Measurements from ENCODE around the gene NTRK3. TPM values are rescaled to one million over a fixed set of nuclear protein-coding genes. Genes with fewer than 3 reads are reported as not detected.

Gene NTRK3
- total RNA-seq, 1 donor from 2014 or later = not detected

- Mint-ChIP-seq H3K27me3 (peaks cover 36% of the 10 kb centered on the region), H3K4me3 (ENCODE audit: low read depth) (no peak overlapping the region), H3K36me3 (ENCODE audit: insufficient read depth) (no peaks in the 10 kb centered on the region), H3K9me3 (ENCODE audit: low read depth) (no peaks in the 10 kb centered on the region), H3K27ac (no peak overlapping the region), H3K4me1 (ENCODE audit: low read depth) (no peaks in the 10 kb centered on the region)
- no peak for DNase-seq (ENCODE audit: low spot score, unreplicated experiment)
- no peak for TF ChIP-seq CTCF (IDR thresholded peaks at IDR 0.05; ENCODE audit: unreplicated experiment)
These were observed 147.5 kb downstream of the NTRK3 start for GRCh38 chr15:88108991-88109390.

GRCh38 chr15:88108477-88108876 is 148.1 kb downstream of the NTRK3 start:
- Mint-ChIP-seq H3K27ac (no peak overlapping the region), H3K4me1 (ENCODE audit: low read depth) (no peaks in the 10 kb centered on the region), H3K36me3 (ENCODE audit: insufficient read depth) (no peaks in the 10 kb centered on the region), H3K9me3 (ENCODE audit: low read depth) (no peaks in the 10 kb centered on the region), H3K27me3 (peaks cover 37% of the 10 kb centered on the region), H3K4me3 (ENCODE audit: low read depth) (no peak overlapping the region)
- no peak for TF ChIP-seq CTCF (IDR thresholded peaks at IDR 0.05; ENCODE audit: unreplicated experiment)
- no peak for DNase-seq (ENCODE audit: low spot score, unreplicated experiment)

- H3K27me3 Mint-ChIP-seq = peaks cover 35% of the 10 kb centered on the region
- TF ChIP-seq CTCF (IDR thresholded peaks at IDR 0.05; ENCODE audit: unreplicated experiment) = no peak
- peak overlapping the region; percentile 29 for H3K27ac Mint-ChIP-seq
- no peaks in the 10 kb centered on the region for H3K9me3 Mint-ChIP-seq (ENCODE audit: low read depth)
- no peak overlapping the region for H3K4me3 Mint-ChIP-seq (ENCODE audit: low read depth)
- H3K4me1 Mint-ChIP-seq (ENCODE audit: low read depth) = no peaks in the 10 kb centered on the region
- no peaks in the 10 kb centered on the region for H3K36me3 Mint-ChIP-seq (ENCODE audit: insufficient read depth)
- no peak for DNase-seq (ENCODE audit: low spot score, unreplicated experiment)
These were observed 150.5 kb downstream of the NTRK3 start for GRCh38 chr15:88106074-88106473.

DNA sequence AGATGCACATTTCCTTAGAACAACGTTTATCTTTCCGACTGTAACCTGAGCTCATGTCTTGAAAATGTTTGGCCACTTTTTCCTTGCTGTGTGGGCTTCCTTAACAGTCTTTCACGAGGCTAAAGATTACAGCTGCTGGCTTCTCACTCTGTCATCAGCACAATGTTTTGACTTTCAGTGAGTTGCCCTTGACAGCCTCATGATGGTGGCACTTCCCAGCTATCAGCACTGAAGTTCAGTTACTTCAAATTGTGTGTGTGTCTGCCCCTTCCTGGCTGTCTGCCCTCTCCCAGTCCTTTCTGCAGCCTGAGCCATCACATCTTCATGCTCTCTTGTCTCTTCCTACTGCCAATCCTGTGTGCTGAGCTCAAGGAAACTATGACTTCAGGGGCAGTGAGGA is 152.2 kb downstream of the NTRK3 start:
- H3K27me3 Mint-ChIP-seq = peaks cover 28% of the 10 kb centered on the region
- DNase-seq (ENCODE audit: low spot score, unreplicated experiment) = no peak

GRCh38 chr15:88100181-88100580 is 156.4 kb downstream of the NTRK3 start:
- Mint-ChIP-seq H3K4me1 (ENCODE audit: low read depth) (peaks cover 5% of the 10 kb centered on the region), H3K36me3 (ENCODE audit: insufficient read depth) (no peaks in the 10 kb centered on the region), H3K4me3 (ENCODE audit: low read depth) (no peak overlapping the region)

More for the DNA sequence above, 152.2 kb downstream of the NTRK3 start:
- TF ChIP-seq CTCF (IDR thresholded peaks at IDR 0.05; ENCODE audit: unreplicated experiment) = no peak
- Mint-ChIP-seq H3K9me3 (ENCODE audit: low read depth) (no peaks in the 10 kb centered on the region), H3K4me3 (ENCODE audit: low read depth) (no peak overlapping the region), H3K36me3 (ENCODE audit: insufficient read depth) (no peaks in the 10 kb centered on the region), H3K4me1 (ENCODE audit: low read depth) (peaks cover 4% of the 10 kb centered on the region), H3K27ac (no peak overlapping the region)

More at GRCh38 chr15:88100181-88100580, 156.4 kb downstream of the NTRK3 start:
- Mint-ChIP-seq H3K9me3 (ENCODE audit: low read depth) (no peaks in the 10 kb centered on the region), H3K27ac (no peak overlapping the region), H3K27me3 (peaks cover 26% of the 10 kb centered on the region)
- TF ChIP-seq CTCF (IDR thresholded peaks at IDR 0.05; ENCODE audit: unreplicated experiment) = no peak
- DNase-seq (ENCODE audit: low spot score, unreplicated experiment) = no peak

All from progenitor cell of endocrine pancreas (in vitro differentiated cells).